HG03097 (cell line): ENCODE measurements around the gene SERF2.
"Not testable (repeated sequence)": the region's sequence is repeated elsewhere in the genome, so short reads cannot be mapped to it uniquely, and the experiment has no call there.

Experiments
- ATAC-seq: cut with Tn5 transposase; IDR thresholded peaks from one replicate; pipeline ENCODE4 v1.9.1; 2021; ENCODE audit not compliant: unreplicated experiment, low FRiP score

Gene SERF2

DNA sequence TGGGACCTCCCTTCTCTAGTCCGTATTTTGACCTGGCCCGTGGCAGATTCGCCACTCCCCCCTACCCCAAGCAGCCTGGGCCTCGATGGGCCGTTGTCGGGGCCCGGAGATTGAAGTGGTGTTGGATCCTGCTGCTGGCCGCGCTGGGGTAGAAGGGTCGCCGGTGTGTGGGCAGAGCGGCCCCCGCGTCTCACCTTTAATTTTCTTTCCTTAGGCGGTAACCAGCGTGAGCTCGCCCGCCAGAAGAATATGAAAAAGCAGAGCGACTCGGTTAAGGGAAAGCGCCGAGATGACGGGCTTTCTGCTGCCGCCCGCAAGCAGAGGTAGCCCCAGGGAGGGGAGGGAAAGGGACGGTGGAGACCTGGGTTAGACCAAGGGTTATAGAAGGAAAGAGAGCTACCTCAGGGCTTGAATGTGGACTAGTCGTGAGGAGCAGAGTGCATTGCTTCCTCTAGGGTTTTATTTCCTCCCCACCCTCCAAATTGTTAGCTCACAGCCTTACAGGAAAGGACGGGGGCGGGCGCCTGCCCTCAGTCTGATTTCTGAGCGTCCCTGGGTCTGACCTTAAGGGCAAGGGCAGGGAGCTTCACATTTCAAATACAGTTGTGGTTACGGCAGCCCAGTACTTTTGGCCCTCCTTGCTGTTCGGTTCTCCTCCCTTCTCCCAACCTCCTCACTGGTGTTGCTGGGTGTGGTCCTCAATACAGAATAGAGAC is 799 bp downstream of the SERF2 start:
- no peak for ATAC-seq

GRCh38 chr15:43793647-43794046 is 1.5 kb downstream of the SERF2 start:
- no peak for ATAC-seq

- ATAC-seq, result no peak
Observed at GRCh38 chr15:43794269-43795037, 2.3 kb downstream of the SERF2 start.

GRCh38 chr15:43795197-43795596 is 3.1 kb downstream of the SERF2 start:
- ATAC-seq, result no peak

- no peak for ATAC-seq
Observed at GRCh38 chr15:43795997-43796396, 3.9 kb downstream of the SERF2 start.

DNA sequence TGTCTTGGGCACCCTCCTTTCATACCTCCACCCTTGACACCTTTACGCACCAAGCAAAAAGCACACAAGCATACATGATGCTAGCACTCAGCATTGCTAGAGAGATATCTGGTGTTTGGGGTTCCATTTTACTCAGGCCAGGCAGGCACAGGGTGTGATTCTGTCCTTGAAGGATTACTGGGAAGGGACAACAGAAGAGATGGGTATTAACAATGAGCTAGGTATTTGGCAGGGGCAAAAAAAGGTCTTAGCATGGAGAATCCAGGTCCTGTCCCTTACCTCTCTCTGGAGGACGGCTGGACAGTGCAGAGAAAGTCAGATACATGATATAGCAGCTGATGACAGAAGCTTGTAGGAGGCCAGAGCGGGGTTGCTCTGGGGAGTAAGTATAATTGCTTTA is 4.4 kb downstream of the SERF2 start:
- no peak for ATAC-seq

- ATAC-seq, result no peak
Observed at GRCh38 chr15:43799209-43799944, 7.3 kb downstream of the SERF2 start.

DNA sequence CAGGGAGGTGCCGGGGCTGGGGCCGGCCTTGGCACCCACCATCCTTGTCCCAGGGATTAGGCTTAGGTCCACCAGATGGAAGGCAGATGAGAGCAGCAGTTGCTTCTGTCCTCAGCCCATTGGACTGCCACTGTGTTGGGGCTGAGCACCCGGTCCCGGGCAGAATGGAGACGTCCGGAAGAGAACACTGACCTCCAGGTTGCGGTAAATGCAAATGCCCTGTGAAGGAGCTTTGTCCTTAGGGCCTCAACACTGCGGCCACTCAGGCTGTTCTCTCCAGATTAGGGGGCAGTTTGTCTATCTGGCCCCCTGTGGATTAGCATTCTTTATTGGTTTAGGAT is 7.8 kb downstream of the SERF2 start, which contains the start of gene SERINC4:
TSS of gene SERINC4 (minus strand) at position 276 of the 341 bp plus-strand sequence. CDS start at position 42, 234 bp downstream.
- no peak for ATAC-seq

DNA sequence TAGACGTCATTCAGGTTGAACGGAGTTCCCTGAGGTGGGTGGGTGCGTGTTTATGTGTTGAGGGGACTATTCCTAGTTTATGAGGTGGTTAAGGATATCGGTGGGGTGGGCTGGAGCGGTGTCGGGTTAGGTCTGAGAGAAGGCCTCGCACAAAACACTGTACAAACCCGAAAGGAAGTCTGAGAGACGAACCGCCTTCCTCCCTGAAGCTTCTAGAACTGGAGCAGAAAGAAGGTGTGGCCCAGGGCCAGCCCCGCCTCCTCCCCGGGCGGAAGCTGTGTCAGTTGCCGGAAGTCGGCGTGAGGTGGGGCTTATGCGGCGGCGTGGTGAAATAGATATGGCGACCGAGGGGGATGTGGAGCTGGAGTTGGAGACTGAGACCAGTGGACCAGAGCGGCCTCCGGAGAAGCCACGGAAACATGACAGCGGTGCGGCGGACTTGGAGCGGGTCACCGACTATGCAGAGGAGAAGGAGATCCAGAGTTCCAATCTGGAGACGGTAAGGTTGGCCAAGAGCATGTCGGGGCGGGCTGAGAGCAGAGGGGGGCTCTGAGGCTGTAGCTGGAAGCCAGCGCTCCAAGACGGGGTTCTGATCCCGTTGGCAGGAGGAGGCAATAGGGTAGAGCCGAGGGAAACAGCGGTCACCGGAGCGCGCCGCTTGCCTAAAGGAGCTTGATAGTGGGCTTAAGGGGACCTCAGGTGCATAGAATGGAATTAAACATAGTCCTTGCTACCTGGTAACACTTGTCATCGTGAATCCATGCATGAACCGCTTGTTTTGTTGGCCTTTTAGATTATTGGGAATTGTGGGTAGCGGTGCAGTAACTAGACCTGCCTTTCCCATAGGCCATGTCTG is 8.4 kb downstream of the SERF2 start, which contains the start of gene HYPK:
TSS of gene HYPK (plus strand) at position 314 of the 856 bp plus-strand sequence. CDS start at position 338, 24 bp downstream.
- peak; percentile 74 for ATAC-seq

GRCh38 chr15:43802676-43803075 is 10.6 kb downstream of the SERF2 start:
- not testable (repeated sequence) for ATAC-seq

GRCh38 chr15:43808435-43808950 is 16.4 kb downstream of the SERF2 start:
- no peak for ATAC-seq

DNA sequence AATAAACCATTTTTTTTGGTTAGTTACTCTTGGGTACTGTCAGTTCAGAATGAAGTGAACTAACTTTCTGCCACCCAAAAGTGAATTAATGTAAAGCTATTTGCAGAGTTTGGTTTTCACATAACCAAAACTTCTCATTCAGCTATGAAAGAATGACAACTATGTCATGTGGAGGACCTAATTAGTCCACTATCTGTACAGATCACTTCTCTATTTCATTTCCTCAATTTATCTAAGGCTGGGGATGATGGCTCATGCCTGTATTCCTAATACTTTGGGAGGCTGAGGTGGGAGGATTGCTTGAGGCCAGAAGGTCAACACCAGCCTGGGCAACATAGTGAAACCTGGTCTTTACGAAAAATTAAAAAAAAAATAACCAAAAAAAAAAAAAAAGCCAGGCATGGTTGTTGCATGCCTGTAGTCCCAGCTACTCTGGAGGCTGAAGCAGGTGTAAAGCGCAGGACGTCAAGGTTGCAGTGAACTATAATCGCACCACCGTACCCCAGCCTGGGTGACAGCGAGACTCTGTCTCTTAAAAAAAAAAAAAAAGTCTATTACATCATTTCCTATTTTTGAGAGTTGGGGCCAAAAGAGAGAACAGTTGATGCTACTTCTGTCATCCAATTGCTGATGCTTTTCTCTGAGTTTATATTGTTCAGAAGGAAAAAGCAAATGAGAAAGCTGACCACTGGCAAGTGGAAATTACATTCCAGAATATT is 17.0 kb downstream of the SERF2 start:
- ATAC-seq, result no peak

DNA sequence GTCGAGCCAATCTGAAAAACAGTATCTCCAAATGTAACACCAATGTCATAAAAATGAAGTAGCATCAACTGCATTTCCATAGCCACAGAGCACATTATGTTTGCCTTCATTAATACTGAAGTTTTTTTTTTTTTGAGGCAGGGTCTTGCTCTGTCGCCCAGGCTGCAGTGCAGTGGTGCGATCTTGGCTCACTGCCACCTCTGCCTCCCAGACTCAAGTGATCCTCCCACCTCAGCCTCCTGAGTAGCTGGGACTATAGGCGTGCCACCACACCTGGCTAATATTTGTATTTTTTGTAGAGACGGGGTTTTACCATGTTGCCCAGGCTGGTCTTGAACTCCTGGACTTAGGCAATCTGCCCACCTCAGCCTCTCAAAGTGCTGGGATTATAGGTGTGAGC is 22.9 kb downstream of the SERF2 start:
- not testable (repeated sequence) for ATAC-seq

DNA sequence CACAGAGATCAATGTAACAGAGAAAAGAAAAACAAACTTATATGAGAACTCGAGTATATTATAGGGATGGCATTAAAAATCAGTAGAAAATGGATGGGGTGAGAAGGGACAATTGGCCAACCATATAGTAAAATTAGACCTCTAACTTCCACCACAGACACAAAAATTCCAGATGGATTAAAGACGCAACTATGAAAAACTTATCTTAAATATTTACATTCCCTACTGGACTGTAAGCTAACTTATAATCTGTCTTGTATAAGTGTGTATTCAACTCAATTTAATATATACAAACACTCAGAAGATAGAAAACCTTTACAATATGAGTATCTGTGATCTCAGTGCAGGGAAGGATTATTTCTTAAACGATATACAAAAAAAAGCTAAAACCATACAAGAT is 29.4 kb downstream of the SERF2 start:
- ATAC-seq, result no peak

GRCh38 chr15:43824302-43825246 is 32.5 kb downstream of the SERF2 start, which contains the start of gene MFAP1:
Gene MFAP1 (minus strand): TSS chr15:43824690. CDS start chr15:43824569, 121 bp downstream.
- ATAC-seq, result peak; percentile 65

GRCh38 chr15:43825305-43825704 is 33.2 kb downstream of the SERF2 start:
- not testable (repeated sequence) for ATAC-seq

DNA sequence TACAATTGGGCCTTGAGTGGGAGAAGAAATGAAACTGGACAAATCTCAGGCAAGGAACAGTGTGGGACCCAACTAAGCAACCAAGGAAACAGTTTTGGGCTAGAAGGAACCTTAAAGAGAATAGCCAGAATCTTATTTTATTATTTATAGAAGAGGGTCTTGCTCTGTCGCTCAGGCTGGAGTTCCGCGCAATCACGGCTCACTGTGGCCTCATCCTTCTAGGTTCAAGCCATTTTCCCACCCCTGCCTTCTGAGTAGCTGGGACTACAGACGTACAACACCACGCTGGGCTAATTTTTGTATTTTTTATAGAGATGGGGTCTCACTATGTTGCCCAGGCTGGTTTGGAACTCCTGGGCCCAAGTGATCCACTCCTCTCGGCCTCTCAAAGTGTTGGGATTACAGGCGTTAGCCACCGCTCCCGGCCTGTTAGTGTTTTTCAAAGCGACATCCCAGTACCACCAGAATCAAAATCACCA is 33.9 kb downstream of the SERF2 start:
- no peak for ATAC-seq
